RCC 7860 (cell line): Measurements from ENCODE around the gene LRMDA.

ENCODE experiments used
- DNase-seq: peaks from one replicate; pipeline ENCODE4 v3.0.0-alpha.2; 2015; ENCODE audit warnings: low spot score
- FAIRE-seq: peaks from 2 replicates; lab custom pipeline; 2012; peaks lifted over from hg19 to GRCh38; lab: Jason Lieb, UNC

The LRMDA gene

GRCh38 chr10:75418712-75419111 lies 12.7 kb upstream of the LRMDA start:
- FAIRE-seq (no peak), DNase-seq (no peak)

GRCh38 chr10:75422913-75423312 lies 8.5 kb upstream of the LRMDA start:
- FAIRE-seq (no peak), DNase-seq (no peak)

- DNase-seq, result no peak
These were observed 6.9 kb upstream of the LRMDA start for GRCh38 chr10:75424571-75424970.

GRCh38 chr10:75425291-75426079 lies 5.9 kb upstream of the LRMDA start:
- FAIRE-seq, result no peak
- DNase-seq, result no peak

More at GRCh38 chr10:75424571-75424970, 6.9 kb upstream of the LRMDA start:
- no peak for FAIRE-seq

GRCh38 chr10:75426880-75427279 lies 4.5 kb upstream of the LRMDA start:
- FAIRE-seq (no peak), DNase-seq (no peak)

- FAIRE-seq (no peak), DNase-seq (no peak)
These were observed 3.5 kb upstream of the LRMDA start for GRCh38 chr10:75427951-75428350.

DNA sequence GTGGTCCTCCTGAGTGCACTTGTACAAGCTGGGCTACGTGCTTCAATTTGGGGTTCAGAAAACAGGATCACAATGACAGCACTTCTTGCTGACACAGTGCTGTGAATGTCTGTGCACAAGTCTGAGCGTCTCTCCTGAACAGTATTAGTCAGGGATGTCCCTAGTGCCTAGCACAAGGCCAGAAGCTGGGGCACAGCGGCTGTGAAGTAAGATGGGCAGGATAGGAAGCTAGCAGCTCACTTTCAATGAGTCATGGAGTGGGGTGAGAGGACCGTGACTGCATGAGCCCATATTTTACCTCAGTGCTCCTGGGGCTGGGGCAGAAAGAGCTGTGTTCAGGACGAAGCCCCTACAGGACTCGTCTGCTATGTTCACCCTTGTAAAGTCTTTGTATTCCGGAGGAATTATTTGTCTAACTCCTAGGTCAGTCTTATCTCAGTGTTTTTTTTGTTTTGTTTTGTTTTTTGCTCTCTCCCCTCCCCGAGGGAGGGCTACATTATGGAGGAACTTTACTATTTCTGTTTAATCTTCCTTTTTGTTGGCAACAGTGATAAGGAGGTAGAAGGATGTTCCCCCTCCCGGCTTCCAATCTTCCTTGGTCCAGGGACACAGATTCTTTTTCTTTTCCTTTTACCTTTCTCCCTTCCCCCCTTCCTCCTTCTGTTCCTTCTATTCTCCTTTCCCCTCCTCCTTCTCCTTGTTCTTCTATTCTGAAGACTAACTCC lies 2.8 kb upstream of the LRMDA start:
- peak; percentile 87 for FAIRE-seq
- peak; percentile 79 for DNase-seq

- DNase-seq (no peak), FAIRE-seq (no peak)
These were observed 2.1 kb upstream of the LRMDA start for GRCh38 chr10:75429159-75429827.

DNA sequence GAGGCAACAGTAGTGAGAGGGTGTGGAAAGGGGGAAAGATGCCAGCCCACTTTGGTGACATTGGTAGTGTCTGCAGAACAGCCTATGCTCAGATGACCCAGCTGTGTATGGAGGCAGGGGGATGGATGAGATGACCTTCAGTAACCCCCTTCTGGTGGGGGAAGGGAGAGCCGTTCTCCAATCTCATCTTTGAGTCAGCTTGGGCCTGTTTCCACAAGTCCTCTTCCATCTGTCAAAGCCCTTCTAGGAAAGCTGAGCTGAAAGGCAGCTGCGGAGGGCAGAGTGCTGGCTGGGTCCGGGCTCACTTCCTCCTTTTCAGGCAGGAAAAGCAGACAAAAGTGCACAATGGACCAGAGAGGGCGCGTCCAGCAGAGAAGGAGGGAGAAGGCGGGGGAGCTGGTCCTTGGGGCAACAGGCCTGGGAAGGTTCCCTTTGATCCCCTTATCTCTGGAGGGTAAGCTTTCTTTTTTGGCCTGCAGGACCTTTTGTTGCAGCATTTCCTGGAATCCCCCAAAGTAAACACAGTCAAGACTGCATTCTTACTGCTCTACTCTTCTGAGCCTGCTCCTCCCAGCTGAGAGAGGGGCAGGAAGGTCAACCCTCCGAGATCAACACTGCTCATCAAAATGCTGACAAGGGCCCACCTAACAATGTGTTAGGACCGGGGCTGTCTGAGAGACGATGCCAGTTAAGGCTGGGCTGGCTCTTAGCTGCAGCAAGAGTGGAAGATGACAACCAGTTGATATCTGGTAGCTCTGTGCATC lies 1.2 kb upstream of the LRMDA start:
- FAIRE-seq (no peak), DNase-seq (no peak)

- no peak for DNase-seq
- no peak for FAIRE-seq
These were observed 752 bp downstream of the LRMDA start for GRCh38 chr10:75432176-75432575.

GRCh38 chr10:75432763-75433162 lies 1.3 kb downstream of the LRMDA start:
- DNase-seq (no peak), FAIRE-seq (no peak)

DNA sequence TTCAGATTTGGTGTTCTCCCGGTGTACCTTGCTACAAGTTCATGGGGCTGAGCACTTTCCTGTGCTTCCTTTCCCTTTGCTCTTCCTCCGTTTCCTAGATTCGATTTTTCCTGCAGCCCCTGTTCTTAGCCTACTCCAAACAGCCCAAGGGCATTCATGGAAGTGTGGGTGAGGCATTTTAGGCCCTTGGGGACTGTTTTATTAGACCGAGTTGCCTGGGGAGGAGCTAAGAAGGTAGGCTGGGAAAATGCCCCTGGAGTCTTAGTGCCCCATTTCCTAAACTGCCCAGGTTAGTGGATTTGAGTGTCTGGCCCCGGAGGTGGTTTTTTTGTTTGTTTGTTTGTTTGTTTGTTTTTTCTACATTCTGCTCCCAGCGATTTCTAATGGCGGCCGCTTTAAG lies 1.8 kb downstream of the LRMDA start:
- FAIRE-seq, result no peak
- no peak for DNase-seq

GRCh38 chr10:75434291-75434690 lies 2.9 kb downstream of the LRMDA start:
- DNase-seq (no peak), FAIRE-seq (no peak)

DNA sequence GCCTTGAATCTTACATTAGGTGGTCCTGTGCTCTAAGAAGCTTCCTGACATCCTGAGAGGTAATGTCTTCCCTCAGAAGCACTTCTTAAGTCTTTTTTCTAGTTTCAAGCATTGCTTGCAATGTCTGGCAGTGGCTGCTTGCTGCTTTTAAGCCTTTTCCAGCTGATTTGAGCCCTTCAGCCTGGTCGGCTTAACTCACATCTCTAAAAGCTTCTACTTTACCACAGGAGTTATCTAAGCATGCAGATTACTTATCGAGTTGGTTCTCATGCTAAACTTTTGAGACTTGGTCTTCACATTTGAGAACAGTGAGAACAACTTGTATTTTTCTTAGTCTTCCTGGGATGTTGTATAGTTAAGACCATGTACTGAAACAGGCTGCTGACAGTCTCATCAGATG lies 3.9 kb downstream of the LRMDA start:
- FAIRE-seq (no peak), DNase-seq (no peak)

DNA sequence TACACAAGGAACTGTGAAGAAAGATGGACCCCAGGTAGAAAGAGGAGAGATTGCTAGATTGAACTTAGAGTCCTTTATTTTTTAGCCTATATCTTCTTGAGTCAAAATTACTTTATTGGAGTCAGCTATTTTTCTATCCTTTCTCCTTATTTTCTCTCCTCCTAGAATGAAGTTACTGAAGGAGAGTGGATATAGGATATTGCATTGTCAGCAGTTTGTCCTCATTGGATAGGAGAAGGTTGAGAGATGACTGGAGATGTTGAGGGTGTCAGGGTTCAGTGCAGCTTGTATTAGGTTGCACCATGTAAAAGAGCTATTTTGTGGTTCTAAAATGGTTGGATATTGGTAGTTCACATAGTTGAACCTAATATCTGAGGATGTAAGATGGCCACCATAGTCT lies 5.5 kb downstream of the LRMDA start:
- no peak for FAIRE-seq
- no peak for DNase-seq

GRCh38 chr10:75437693-75438092 lies 6.3 kb downstream of the LRMDA start:
- FAIRE-seq, result no peak
- DNase-seq, result no peak

GRCh38 chr10:75438275-75438674 lies 6.9 kb downstream of the LRMDA start:
- DNase-seq (no peak), FAIRE-seq (no peak)

DNA sequence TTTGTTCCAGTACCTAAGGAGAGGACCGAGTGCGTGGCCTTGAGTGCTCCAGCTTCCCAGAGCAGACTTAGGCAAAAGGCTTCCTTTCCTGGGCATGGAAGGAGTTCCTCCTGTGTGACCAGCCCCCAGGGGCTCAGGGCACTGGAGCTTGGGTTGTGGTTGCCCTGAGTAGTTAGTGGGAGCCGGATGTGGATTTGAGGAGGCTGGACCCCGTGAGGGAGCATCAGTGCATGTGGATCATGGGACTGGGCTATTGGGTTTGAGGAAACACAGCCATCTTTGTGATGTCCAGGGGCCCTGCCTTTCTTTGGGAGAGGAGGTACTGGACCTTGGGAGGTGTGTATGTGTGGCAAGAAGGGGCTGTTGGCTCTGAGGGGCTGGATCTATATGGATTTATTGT lies 8.4 kb downstream of the LRMDA start:
- no peak for FAIRE-seq
- DNase-seq, result no peak

- DNase-seq, result no peak
- FAIRE-seq, result no peak
These were observed 8.9 kb downstream of the LRMDA start for GRCh38 chr10:75440271-75440793.

GRCh38 chr10:75441196-75441595 lies 9.8 kb downstream of the LRMDA start:
- FAIRE-seq, result no peak
- no peak for DNase-seq

DNA sequence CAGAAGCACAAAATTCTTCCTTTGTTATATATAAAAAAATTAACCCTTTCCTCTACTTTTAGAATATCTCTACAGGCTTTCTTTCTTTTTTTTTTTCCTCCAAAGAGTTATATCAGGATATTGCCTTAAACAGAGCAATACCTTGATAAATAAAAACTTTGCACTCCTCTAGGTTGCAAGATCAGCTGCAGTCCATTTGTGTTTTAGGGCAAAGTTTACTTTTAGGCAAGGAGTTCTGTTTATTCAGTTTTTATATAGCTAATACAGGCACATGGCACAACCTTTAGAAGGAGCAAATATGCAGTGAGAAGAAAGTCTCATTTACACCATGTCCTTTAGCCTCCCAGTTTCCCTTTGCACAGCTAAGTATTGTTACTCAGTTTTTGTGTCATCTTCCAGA lies 10.3 kb downstream of the LRMDA start:
- FAIRE-seq (no peak), DNase-seq (no peak)
